Lung (tissue), 12 donors: ENCODE data around the gene SNX4. TPM values are rescaled to one million over a fixed set of nuclear protein-coding genes. Genes with fewer than 3 reads are reported as not detected.
"Not testable (repeated sequence)": the region's sequence is repeated elsewhere in the genome, so short reads cannot be mapped to it uniquely, and the experiment has no call there.

Source experiments
- ATAC-seq: fragments of 200-7000 bp; cut with Tn5 transposase; one replicate; pipeline ENCODE4 v1.9.1; 2020; ENCODE audit warnings: moderate number of reproducible peaks; ENCODE audit not compliant: insufficient read depth, low FRiP score
- DNase-seq, 3 donors: peaks; one replicate each; pipeline ENCODE4 v3.0.0-alpha.2; 2013 to 2017
- H3K27ac ChIP-seq, 2 donors: one replicate each; pipeline ENCODE4 v1.5.1; 2013; ENCODE audit warnings: mild to moderate bottlenecking in 2 of 2, moderate library complexity in 2 of 2, control low read depth in 1 of 2, inconsistent platforms in 1 of 2, low read depth in 1 of 2, low read length in 1 of 2
- H3K27me3 ChIP-seq, 3 donors: one replicate each; pipeline ENCODE4 v1.5.1; 2013; ENCODE audit warnings: low read length in 2 of 3; ENCODE audit not compliant: control insufficient read depth in 3 of 3, insufficient read depth in 3 of 3
- H3K36me3 ChIP-seq, 4 donors: one replicate each; pipeline ENCODE4 v1.5.1; 2013; ENCODE audit warnings: low read length in 4 of 4, mild to moderate bottlenecking in 1 of 4, moderate library complexity in 1 of 4; ENCODE audit not compliant: control insufficient read depth in 4 of 4, insufficient read depth in 4 of 4
- H3K4me1 ChIP-seq, 5 donors: one replicate each; pipeline ENCODE4 v1.5.1; 2013; ENCODE audit warnings: low read length in 5 of 5, mild to moderate bottlenecking in 2 of 5, moderate library complexity in 1 of 5; ENCODE audit not compliant: control insufficient read depth in 5 of 5, insufficient read depth in 5 of 5
- H3K4me3 ChIP-seq: one replicate; pipeline ENCODE4 v1.5.1; 2013; ENCODE audit warnings: mild to moderate bottlenecking, control low read depth, moderate library complexity
- H3K9ac ChIP-seq, 2 donors: one replicate each; pipeline ENCODE4 v1.5.1; 2013; ENCODE audit warnings: low read length in 2 of 2, control low read depth in 1 of 2; ENCODE audit not compliant: insufficient read depth in 1 of 2
- H3K9me3 ChIP-seq, 4 donors: one replicate each; pipeline ENCODE4 v1.5.1; 2013; ENCODE audit warnings: low read length in 3 of 4, mild to moderate bottlenecking in 1 of 4, moderate library complexity in 1 of 4; ENCODE audit not compliant: control insufficient read depth in 4 of 4, insufficient read depth in 3 of 4
- CTCF ChIP-seq: IDR thresholded peaks from 2 replicates; pipeline ENCODE4 v1.5.1; 2012; ENCODE audit warnings: mild to moderate bottlenecking; ENCODE audit errors: control extremely low read depth, extremely low read depth
- WGBS, 2 donors: extraction: QIAGEN DNeasy Blood & Tissue Kit; methylation state at CpG; one replicate each; pipeline ENCODE4 v1.1.7; 2013; 5-methylcytosine and 5-hydroxymethylcytosine counted together
- polyA plus RNA-seq, 2 donors: library from polyadenylated mRNA; stranded (reverse); fragments of 200-250 nt; gene quantifications; one replicate each; pipeline ENCODE4 v1.2.1, GENCODE V29; 2013
- total RNA-seq, 2 donors: library from RNA; depleted of rRNA in 1 of 2; stranded (reverse); fragments of >200 nt in 1 of 2; gene quantifications; one replicate each; pipeline ENCODE4 v1.2.1, GENCODE V29; 2014 to 2021
- donor health status: control.
- donor health status: control.
- donor health status: Bipolar disorder and iron deficiency.
- donor health status: healthy.
- donor health status: DM: yes; HTN: yes; CAD: no.

SNX4 gene
- total and polyA plus RNA-seq, 4 donors, result 19.7 to 67.4 (median 30.7) TPM

GRCh38 chr3:125481786-125482185, 38.2 kb downstream of the SNX4 start:
- H3K36me3 ChIP-seq, result peaks cover 6 to 31% (median 11%) of the 10 kb centered on the region in 4 donors
- 97% methylated on average over 2 of the region's 2 CpGs for WGBS, 2 donors
- no peak for ATAC-seq
- H3K4me3 ChIP-seq, result no peak overlapping the region
- H3K9ac ChIP-seq, result no peak overlapping the region
- no peak overlapping the region for H3K27ac ChIP-seq
- H3K27me3 ChIP-seq, result no peaks in the 10 kb centered on the region
- no peak for DNase-seq
- H3K4me1 ChIP-seq, result no peaks in the 10 kb centered on the region
- TF ChIP-seq CTCF, result no peak
- H3K9me3 ChIP-seq, result no peaks in the 10 kb centered on the region

GRCh38 chr3:125481375-125481759, 38.6 kb downstream of the SNX4 start:
- not testable (repeated sequence) for H3K4me1 ChIP-seq, H3K9ac ChIP-seq, DNase-seq, H3K9me3 ChIP-seq, H3K4me3 ChIP-seq, H3K27me3 ChIP-seq, ATAC-seq, H3K27ac ChIP-seq
- 87 to 93% methylated on average over 9 of the region's 9 CpGs for WGBS, 2 donors
- H3K36me3 ChIP-seq, result peaks cover 6 to 27% (median 8%) of the 10 kb centered on the region in 4 donors

- Histone ChIP-seq H3K4me3 (no peak overlapping the region), H3K27me3 (no peaks in the 10 kb centered on the region), H3K9ac (no peak overlapping the region), H3K27ac (no peak overlapping the region), H3K4me1 (no peaks in the 10 kb centered on the region), H3K9me3 (no peaks in the 10 kb centered on the region), H3K36me3 (peaks cover 5 to 26% (median 7%) of the 10 kb centered on the region in 4 donors)
- no peak for TF ChIP-seq CTCF
- ATAC-seq (peak; percentile 53), DNase-seq (no peak)
- 68 to 79% methylated on average over 2 of the region's 2 CpGs for WGBS, 2 donors
Measured at GRCh38 chr3:125480656-125481374, 39.2 kb downstream of the SNX4 start.

- Histone ChIP-seq H3K9me3 (no peaks in the 10 kb centered on the region), H3K9ac (no peak overlapping the region), H3K27ac (no peak overlapping the region), H3K4me1 (no peaks in the 10 kb centered on the region), H3K36me3 (peaks cover 5 to 24% (median 9%) of the 10 kb centered on the region in 4 donors), H3K4me3 (no peak overlapping the region), H3K27me3 (no peaks in the 10 kb centered on the region)
- ATAC-seq (no peak), DNase-seq (no peak)
- WGBS, 2 donors, result 98% methylated on average over 4 of the region's 4 CpGs
- TF ChIP-seq CTCF, result no peak
Measured at GRCh38 chr3:125479091-125479490, 40.9 kb downstream of the SNX4 start.
